Activated CD4-positive, alpha-beta T cell treated with anti-CD3 and anti-CD28 coated beads, Interleukin-2, amount 50 U/mL, for 48 hours (primary cell): ENCODE data around the gene AKAP6.

Source experiments
- DNase-seq, 2 experiments: peaks; one replicate each; pipeline ENCODE4 v3.0.0-alpha.2; 2020

Gene AKAP6

DNA sequence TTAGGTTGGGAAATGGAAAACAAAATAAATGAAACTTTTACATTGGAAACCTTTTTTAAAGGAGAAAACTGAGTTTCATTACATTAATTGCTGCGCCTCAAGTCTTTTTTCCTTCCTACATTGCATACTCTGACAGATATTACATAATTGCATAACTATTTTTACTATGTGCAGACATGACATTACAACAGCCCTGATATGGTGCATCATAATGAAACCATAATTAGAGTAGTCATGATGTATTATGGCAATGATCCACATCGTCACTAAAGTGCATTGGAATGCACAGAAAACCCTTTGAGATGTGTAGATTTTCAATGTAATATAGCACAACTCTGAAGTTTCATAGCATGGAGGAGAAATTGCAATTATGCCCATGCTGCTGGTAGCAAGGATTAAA is 391.8 kb downstream of the AKAP6 start:
- DNase-seq: no peak

DNA sequence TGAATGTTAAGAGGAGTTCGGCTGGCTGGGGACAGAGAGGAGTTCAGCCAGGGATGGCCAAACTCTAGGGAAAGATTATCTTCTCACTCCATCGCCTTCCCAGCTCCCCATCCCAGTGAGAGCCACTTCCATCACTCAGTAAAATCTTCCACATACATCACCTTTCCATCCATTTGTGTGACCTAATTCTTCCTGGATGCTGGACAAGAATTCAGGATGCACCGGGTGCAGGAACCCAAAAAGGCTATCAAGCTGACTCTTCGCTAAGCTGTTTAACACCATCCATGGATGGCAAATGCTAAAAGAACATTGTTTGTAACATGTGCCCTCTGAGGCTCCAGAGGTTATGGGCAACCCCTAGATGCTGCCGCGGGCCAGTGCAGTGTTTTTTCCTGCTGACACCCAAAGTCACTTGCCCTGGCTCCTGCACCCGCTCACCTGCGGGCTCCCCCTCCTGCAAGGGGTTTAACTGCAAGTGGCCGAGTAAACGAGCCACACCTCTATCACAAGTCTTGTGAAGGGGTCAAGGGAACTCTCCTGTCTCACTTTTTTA is 393.6 kb downstream of the AKAP6 start:
- DNase-seq: no peak

DNA sequence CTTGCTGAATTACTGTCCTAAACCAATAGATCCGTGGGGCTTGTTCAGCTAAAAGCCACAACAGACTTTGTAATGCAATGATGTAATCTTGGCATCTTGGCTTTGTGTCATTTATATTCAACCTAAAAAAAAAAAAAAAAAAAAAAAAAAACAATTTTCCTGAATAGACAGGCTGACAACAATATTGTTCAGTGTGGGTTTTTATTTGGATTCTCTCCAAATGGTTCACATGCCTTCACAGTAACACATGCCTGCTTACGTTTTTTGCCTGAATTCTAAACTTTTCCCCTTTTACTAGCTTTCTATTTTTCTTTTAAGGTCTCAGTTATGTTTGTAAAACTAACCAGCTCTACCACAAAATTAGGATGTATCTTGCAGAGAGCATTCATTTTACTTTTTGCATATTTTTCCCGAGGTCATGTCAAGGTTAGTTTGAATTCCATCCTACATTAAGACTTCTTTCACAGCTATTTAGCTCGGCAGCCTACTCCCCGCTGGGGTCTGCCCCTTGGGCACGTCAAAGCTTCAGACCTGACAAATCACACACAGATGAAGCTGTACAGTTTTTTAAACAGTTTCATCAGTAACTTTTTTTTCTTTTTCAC is 395.9 kb downstream of the AKAP6 start:
- no peak for DNase-seq

GRCh38 chr14:32726516-32726915 is 397.4 kb downstream of the AKAP6 start:
- DNase-seq: no peak

- no peak for DNase-seq
Observed at GRCh38 chr14:32727832-32728231, 398.7 kb downstream of the AKAP6 start.

- DNase-seq: no peak
Observed at GRCh38 chr14:32728526-32728925, 399.4 kb downstream of the AKAP6 start.

GRCh38 chr14:32728976-32729375 is 399.9 kb downstream of the AKAP6 start:
- no peak for DNase-seq

GRCh38 chr14:32731249-32731648 is 402.2 kb downstream of the AKAP6 start:
- no peak for DNase-seq

GRCh38 chr14:32733015-32733414 is 403.9 kb downstream of the AKAP6 start:
- DNase-seq: no peak

DNA sequence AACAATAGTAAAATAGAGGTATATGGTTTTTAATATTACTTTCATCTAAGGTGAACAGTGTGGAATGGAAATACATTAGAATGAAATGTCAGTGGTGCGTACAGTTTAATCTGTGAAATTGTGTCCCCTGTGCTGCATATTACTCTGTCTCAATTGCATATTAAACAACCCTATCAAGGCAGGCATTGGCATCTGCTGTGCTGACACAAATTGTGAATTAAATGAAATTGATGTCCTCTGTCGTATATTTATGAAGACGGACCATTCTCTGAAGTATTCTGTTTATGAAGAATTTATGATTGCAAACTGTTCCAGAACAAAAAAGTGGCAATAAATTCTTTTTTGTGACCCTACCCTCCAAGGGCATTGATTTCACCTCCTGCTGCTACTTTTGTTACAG is 405.2 kb downstream of the AKAP6 start:
- no peak for DNase-seq

DNA sequence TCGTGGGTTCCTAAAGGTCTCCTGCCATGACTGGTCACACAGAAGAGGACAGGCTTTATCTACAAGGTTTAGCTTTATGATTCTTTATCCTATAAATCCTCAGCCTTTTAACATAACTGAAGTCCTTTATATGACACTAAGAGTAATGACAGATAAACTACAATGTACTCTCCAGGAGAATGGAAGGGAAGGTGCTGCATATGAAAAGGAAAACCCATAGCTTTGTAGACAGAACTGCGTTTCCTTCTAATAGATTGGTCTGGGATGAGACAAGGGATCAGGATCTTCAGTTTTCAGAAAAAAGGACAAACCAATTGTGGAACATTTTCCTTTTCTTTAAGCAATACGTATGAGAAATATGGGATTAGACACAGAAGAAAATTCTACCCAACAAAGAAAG is 408.5 kb downstream of the AKAP6 start:
- no peak for DNase-seq

- DNase-seq: no peak
Observed at GRCh38 chr14:32738206-32738871, 409.2 kb downstream of the AKAP6 start.

DNA sequence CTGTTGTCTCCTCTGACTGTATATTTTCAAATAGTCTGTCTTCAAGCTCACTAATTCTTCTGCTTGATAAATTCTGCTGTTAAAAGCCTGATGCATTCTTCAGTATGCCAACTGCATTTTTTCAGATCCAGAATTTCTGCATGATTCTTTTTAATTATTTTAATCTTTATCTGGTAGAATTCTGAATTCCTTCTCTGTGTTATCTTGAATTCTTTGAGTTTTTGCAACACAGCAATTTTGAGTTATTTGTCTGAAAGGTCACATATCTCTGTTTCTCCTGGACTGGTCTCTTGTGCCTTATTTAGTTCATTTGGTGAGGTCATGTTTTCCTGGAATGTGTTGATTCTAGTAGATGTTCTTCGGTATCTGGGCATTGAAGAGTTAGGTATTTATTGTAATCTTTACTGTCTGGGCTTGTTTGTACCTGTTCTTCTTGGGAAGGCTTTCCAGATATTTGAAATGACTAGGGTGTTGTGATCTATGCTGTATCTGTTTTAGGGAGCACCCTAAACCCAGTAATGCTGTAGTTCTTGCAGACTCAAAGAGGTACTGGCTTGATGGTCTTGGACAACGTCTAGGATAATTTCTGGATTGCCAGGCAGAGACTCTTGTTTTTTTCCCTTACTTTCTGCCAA is 415.8 kb downstream of the AKAP6 start:
- no peak for DNase-seq

- no peak for DNase-seq
Observed at GRCh38 chr14:32754209-32754608, 425.1 kb downstream of the AKAP6 start.

- DNase-seq: no peak
Observed at GRCh38 chr14:32756173-32756572, 427.1 kb downstream of the AKAP6 start.

- DNase-seq: no peak
Observed at GRCh38 chr14:32756775-32757174, 427.7 kb downstream of the AKAP6 start.

DNA sequence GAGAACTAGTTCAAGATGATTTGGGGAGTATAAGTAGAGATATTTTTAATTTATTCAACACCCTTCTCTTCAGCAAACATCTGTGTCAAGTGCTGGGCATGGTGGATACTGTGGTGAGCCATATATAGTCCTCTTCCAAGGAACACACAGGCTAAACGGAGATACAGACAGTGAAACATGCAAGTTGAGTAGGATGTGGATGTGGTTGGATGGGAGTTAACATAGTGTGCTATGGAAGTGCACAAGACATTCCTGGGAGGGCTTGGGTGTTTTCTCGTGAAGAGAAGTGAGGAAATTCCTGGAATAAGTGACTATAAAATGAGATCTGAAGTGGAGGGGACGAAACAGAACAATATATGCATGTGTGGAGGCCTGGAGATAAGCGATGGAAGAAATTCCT is 428.5 kb downstream of the AKAP6 start:
- DNase-seq: no peak

DNA sequence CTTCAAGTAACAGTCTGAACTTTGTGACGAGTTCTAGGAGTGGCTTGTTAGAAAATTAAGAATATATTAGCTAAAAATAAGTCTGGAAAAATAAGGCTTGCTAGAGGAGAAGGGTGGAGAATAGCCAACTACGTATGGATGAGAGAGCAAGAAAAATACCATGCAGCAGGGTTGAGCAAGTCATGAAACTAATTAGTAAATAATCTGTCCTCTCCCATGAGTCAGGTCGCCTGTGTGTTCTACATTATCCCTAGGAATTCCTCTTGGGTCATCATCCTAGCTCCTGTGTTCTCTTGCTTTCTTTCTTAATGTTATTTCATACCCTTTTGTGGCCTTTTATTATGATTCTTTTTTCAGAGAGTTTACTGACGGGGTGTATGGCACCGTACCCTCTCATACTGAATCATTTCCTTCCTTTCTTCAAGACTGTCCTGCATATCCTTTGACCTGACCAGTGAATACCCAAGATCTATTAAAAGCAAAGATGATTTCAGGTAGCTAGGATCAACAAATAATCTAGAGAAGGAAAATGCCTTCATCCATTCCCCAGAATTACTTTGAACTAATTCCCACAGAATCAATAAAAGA is 432.4 kb downstream of the AKAP6 start:
- DNase-seq: no peak

DNA sequence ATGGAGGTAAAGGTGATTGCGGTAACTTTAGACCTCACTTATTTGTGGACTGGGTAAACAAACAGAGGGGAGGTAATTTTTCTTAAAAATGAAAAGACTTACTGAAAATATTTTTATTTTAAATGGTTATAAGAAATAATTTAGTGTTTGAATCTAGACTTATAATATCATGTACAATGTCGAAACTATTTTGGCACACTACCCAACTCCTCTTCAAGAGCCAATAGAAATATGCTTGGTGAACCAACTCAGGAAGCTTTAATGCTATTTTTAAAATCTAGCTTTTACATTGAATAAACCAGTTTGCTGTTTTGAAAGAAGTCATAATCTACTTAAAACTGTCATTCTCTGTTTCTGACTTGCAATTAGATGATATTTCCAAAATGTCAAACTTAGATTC is 433.8 kb downstream of the AKAP6 start:
- DNase-seq: no peak

- DNase-seq: no peak
Observed at GRCh38 chr14:32763673-32764072, 434.6 kb downstream of the AKAP6 start.

- no peak for DNase-seq
Observed at GRCh38 chr14:32764131-32764530, 435.0 kb downstream of the AKAP6 start.

DNA sequence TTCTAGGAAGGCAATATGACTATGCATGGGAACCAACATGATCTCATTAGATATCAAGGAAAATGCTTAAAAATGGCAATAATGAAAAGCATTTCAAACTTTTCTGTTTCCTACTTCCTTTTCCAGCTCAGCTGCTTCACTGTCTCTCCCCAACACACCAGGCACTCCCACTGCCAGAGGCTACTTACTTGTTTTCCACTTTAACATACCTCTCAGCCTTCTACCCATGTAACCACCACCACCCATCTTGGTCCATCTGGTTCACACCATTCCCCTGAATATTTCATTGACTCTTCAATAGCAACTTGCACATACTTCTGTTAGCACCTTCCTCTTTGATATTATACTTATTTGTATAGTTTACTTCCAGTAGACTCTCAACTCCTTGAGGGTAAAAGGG is 441.3 kb downstream of the AKAP6 start:
- DNase-seq: no peak

DNA sequence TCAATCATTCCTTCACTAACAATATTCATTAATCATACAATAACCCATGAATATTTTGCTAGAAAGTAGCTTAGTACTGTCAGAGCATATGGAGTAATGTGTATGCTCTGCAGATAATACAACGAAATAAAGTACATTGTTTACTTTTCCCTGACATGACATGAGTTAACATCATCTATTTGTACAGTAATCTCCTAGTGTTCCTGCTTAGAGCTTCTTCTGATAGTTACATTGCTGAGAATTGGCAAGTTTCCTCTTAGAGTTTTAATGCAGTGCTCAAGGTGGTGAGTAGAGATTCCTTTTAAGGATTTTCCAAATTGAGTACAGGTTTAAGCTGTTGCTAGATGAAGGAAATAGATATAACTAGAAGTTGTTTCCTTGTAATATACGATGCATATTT is 445.1 kb downstream of the AKAP6 start:
- DNase-seq: no peak

DNA sequence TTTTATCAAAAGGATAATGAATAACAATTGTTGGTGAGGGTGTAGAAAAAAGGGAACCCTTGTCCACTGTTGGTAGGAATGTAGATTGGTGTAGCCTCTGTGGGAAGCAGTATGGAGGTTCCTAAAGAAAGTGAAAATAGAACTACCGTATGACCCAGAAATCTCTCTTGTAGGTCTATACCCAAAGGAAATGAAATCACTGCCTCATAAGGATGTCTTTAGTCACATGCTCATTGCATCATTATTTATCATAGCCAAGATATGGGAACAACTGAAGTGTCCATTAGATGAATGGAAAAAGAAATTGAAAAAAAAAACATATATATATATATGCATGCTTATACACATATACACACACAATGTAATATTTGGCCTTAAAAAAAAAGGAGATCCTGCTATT is 450.7 kb downstream of the AKAP6 start:
- no peak for DNase-seq
